H1 (cell line): ENCODE measurements around the gene ZNF586. TPM values are rescaled to one million over a fixed set of nuclear protein-coding genes. Genes with fewer than 3 reads are reported as not detected.

Source experiments
- JUN ChIP-seq: IDR thresholded peaks from 2 replicates; pipeline ENCODE4 v1.6.1; 2011; ENCODE audit warnings: low read depth, mild to moderate bottlenecking, improper control_type of control experiment, low read length
- PHF8 ChIP-seq: fragments of 200-600 bp; sonication (generic); conservative IDR thresholded peaks from 2 replicates; pipeline ENCODE4 v1.7.1; 2012; ENCODE audit warnings: low read depth, mild to moderate bottlenecking, inconsistent platforms, low read length, moderate library complexity
- POU5F1 ChIP-seq: IDR thresholded peaks from 2 replicates; pipeline ENCODE4 v1.6.1; 2011; ENCODE audit warnings: low read depth, mild to moderate bottlenecking, low read length, moderate library complexity
- RNF2 ChIP-seq: fragments of 200-900, 300-1000 bp; sonication (generic); IDR thresholded peaks from 2 replicates; pipeline ENCODE4 v1.7.1; 2016; ENCODE audit warnings: borderline replicate concordance, low read depth, mild to moderate bottlenecking, antibody characterized with exemption, low read length; ENCODE audit not compliant: poor library complexity, severe bottlenecking; ENCODE audit errors: missing control alignments
- YY1 ChIP-seq: IDR thresholded peaks from 2 replicates; pipeline ENCODE4 v1.6.1; 2011; ENCODE audit warnings: low read depth, mild to moderate bottlenecking, low read length
- polyA plus RNA-seq, 7 experiments: library from polyadenylated mRNA; depleted of rRNA in 3 of 7; stranded (reverse) in 5 of 7; unstranded in 2 of 7; fragments of >200 nt in 5 of 7; fragments of 200-250 nt in 2 of 7; gene quantifications; 1 replicate in 5 of 7; 2 replicates in 1 of 7; 4 replicates in 1 of 7; pipeline versions ENCODE4 v1.2.1 to v1.2.3, GENCODE V29; 2011 to 2013; ENCODE audit warnings: missing spikeins in 2 of 7, mixed read lengths in 2 of 7
- total RNA-seq: library from RNA; stranded (reverse); fragmentation: NEBNext Ultra II Directional; extraction: Animal tissue kit (Norgen Biotek cat#: 25700); gene quantifications from 2 replicates; pipeline ENCODE4 v1.2.1, GENCODE V29; 2021
- TF ChIP-seq, protein P1 (sequence below): fragments of 300-600 bp; sonication (generic); IDR thresholded peaks from 2 replicates; pipeline ENCODE4 v1.7.1; 2012; ENCODE audit warnings: low read length, moderate library complexity, mild to moderate bottlenecking, inconsistent platforms; ENCODE audit not compliant: insufficient replicate concordance

Gene ZNF586
- total and polyA plus RNA-seq, 2 of the 8 experiments (the other 6 are each of a cell fraction or from before 2014, with no cell fraction given) = 8.1 to 15.5 TPM

DNA sequence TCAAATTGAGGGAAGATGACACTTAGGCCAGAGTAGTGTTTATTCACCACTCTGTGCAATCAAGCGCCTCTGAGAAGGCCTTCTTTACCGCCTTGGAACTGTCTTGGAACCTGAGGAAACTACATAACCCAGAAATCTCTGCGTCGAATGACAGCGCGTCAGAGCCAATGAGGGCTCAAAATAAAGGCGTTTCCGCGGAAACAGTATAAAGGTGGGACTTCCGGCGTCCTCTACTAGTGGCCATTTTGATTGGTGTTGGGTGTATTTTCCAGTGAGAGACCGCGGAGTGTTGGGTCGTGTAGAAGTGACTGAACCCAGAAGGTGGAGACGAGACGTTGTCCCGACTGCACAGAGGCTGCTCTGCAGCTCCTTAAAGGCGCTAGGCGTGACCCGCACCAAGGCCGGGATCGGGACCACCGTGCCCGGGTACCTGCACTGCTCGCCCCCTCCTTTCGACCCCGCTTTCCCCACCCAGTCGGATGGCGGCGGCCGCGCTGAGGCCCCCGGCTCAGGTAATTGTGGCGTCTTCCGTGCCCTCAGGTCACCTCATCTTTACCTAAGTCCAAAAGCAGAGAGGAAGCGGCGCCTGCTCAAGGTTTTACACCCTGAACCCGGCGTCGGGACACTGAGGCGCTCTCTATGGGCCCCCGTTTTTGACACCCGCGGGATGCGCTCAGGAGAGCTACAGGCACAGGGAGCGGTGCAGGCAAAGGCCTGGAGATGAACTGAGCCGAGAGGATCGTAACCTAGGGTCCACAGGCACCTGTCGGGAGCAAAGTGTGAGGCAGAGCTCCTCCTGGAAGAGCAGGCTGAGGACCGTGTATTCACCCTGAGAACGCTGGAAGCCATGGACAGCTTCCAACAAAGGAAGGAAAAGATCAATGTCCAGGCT lies 22.6 kb upstream of the ZNF586 start, which contains the start of gene ZNF776 (continued):
- TF ChIP-seq PHF8 (peak; percentile 86), YY1 (peak; percentile 96), POU5F1 (no peak), RNF2 (no peak), JUN (no peak)
- TF ChIP-seq, protein P1, sequence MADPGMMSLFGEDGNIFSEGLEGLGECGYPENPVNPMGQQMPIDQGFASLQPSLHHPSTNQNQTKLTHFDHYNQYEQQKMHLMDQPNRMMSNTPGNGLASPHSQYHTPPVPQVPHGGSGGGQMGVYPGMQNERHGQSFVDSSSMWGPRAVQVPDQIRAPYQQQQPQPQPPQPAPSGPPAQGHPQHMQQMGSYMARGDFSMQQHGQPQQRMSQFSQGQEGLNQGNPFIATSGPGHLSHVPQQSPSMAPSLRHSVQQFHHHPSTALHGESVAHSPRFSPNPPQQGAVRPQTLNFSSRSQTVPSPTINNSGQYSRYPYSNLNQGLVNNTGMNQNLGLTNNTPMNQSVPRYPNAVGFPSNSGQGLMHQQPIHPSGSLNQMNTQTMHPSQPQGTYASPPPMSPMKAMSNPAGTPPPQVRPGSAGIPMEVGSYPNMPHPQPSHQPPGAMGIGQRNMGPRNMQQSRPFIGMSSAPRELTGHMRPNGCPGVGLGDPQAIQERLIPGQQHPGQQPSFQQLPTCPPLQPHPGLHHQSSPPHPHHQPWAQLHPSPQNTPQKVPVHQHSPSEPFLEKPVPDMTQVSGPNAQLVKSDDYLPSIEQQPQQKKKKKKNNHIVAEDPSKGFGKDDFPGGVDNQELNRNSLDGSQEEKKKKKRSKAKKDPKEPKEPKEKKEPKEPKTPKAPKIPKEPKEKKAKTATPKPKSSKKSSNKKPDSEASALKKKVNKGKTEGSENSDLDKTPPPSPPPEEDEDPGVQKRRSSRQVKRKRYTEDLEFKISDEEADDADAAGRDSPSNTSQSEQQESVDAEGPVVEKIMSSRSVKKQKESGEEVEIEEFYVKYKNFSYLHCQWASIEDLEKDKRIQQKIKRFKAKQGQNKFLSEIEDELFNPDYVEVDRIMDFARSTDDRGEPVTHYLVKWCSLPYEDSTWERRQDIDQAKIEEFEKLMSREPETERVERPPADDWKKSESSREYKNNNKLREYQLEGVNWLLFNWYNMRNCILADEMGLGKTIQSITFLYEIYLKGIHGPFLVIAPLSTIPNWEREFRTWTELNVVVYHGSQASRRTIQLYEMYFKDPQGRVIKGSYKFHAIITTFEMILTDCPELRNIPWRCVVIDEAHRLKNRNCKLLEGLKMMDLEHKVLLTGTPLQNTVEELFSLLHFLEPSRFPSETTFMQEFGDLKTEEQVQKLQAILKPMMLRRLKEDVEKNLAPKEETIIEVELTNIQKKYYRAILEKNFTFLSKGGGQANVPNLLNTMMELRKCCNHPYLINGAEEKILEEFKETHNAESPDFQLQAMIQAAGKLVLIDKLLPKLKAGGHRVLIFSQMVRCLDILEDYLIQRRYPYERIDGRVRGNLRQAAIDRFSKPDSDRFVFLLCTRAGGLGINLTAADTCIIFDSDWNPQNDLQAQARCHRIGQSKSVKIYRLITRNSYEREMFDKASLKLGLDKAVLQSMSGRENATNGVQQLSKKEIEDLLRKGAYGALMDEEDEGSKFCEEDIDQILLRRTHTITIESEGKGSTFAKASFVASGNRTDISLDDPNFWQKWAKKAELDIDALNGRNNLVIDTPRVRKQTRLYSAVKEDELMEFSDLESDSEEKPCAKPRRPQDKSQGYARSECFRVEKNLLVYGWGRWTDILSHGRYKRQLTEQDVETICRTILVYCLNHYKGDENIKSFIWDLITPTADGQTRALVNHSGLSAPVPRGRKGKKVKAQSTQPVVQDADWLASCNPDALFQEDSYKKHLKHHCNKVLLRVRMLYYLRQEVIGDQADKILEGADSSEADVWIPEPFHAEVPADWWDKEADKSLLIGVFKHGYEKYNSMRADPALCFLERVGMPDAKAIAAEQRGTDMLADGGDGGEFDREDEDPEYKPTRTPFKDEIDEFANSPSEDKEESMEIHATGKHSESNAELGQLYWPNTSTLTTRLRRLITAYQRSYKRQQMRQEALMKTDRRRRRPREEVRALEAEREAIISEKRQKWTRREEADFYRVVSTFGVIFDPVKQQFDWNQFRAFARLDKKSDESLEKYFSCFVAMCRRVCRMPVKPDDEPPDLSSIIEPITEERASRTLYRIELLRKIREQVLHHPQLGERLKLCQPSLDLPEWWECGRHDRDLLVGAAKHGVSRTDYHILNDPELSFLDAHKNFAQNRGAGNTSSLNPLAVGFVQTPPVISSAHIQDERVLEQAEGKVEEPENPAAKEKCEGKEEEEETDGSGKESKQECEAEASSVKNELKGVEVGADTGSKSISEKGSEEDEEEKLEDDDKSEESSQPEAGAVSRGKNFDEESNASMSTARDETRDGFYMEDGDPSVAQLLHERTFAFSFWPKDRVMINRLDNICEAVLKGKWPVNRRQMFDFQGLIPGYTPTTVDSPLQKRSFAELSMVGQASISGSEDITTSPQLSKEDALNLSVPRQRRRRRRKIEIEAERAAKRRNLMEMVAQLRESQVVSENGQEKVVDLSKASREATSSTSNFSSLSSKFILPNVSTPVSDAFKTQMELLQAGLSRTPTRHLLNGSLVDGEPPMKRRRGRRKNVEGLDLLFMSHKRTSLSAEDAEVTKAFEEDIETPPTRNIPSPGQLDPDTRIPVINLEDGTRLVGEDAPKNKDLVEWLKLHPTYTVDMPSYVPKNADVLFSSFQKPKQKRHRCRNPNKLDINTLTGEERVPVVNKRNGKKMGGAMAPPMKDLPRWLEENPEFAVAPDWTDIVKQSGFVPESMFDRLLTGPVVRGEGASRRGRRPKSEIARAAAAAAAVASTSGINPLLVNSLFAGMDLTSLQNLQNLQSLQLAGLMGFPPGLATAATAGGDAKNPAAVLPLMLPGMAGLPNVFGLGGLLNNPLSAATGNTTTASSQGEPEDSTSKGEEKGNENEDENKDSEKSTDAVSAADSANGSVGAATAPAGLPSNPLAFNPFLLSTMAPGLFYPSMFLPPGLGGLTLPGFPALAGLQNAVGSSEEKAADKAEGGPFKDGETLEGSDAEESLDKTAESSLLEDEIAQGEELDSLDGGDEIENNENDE = no peak
